Ishikawa (cell line): Measurements from ENCODE around the gene LINGO3.

Experiments used
- CREB1 ChIP-seq: IDR thresholded peaks from 2 replicates; pipeline ENCODE4 v1.6.1; 2012; ENCODE audit warnings: low read depth
- EP300 ChIP-seq: IDR thresholded peaks from 2 replicates; pipeline ENCODE4 v1.6.1; 2012; ENCODE audit warnings: borderline replicate concordance
- RAD21 ChIP-seq: IDR thresholded peaks from 2 replicates; pipeline ENCODE4 v1.6.1; 2012; ENCODE audit warnings: low read depth
- YY1 ChIP-seq: IDR thresholded peaks from 2 replicates; pipeline ENCODE4 v1.6.1; 2012; ENCODE audit warnings: low read depth
- TF ChIP-seq, protein P1 (sequence below): IDR thresholded peaks from 2 replicates; pipeline ENCODE4 v1.6.1; 2012; ENCODE audit warnings: low read depth, mild to moderate bottlenecking

DNA sequence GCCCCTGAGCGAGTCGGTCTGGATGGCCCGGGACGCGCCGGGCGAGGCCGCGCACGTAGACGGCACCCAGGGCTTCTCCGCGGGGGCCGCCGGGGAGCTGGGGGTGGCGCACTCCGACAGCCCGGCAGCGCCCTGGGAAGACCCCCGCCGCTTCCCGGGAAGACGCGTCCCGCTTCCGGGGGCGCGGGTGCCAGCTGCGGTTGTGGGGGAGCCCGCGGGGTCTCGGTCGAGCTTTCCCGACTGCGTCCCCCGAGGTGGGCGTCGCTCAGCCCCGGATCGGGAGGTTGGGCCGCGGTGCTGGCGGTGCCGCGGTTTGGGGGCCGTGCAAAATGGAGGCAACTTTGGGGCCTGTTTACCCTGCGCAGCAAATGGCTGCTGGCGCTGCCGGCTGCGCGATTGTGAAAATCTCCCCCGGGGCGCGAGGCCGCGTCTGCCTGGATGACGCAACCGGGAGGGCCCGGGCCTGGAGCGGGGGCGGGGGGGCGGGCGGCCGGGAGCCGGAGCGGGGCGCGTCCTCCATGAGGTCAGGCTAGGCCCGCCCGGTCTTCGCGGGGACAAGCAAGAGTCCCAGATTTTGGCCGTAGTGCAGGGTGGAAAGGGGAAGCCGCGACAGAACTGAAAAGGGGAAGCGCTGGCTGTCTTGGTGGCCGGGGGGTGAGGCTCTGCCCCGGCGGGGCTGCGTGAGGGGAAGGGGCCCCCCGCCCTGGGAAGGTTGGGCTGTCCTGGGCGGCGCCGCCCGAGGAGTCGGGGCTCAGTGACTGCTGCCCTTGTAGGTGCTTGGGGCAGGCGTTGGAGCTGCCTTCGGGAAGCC lies 37.3 kb downstream of the LINGO3 start:
- no peak for TF ChIP-seq RAD21
- TF ChIP-seq CREB1, result no peak
- TF ChIP-seq YY1, result peak; percentile 88
- TF ChIP-seq EP300, result peak; percentile 5; the same call in 1 of the 2 replicates
- TF ChIP-seq, protein P1, sequence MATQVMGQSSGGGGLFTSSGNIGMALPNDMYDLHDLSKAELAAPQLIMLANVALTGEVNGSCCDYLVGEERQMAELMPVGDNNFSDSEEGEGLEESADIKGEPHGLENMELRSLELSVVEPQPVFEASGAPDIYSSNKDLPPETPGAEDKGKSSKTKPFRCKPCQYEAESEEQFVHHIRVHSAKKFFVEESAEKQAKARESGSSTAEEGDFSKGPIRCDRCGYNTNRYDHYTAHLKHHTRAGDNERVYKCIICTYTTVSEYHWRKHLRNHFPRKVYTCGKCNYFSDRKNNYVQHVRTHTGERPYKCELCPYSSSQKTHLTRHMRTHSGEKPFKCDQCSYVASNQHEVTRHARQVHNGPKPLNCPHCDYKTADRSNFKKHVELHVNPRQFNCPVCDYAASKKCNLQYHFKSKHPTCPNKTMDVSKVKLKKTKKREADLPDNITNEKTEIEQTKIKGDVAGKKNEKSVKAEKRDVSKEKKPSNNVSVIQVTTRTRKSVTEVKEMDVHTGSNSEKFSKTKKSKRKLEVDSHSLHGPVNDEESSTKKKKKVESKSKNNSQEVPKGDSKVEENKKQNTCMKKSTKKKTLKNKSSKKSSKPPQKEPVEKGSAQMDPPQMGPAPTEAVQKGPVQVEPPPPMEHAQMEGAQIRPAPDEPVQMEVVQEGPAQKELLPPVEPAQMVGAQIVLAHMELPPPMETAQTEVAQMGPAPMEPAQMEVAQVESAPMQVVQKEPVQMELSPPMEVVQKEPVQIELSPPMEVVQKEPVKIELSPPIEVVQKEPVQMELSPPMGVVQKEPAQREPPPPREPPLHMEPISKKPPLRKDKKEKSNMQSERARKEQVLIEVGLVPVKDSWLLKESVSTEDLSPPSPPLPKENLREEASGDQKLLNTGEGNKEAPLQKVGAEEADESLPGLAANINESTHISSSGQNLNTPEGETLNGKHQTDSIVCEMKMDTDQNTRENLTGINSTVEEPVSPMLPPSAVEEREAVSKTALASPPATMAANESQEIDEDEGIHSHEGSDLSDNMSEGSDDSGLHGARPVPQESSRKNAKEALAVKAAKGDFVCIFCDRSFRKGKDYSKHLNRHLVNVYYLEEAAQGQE, result no peak
